BLaER1 (cell line): ENCODE data around the gene RAD18.

Experiments
- H3K27ac ChIP-seq: shearing (Covaris generic); formaldehyde crosslinking; 2 replicates; pipeline ENCODE4 v1.8.1; 2022
- H3K27me3 ChIP-seq: shearing (Covaris generic); formaldehyde crosslinking; 2 replicates; pipeline ENCODE4 v1.8.1; 2022
- H3K36me3 ChIP-seq: shearing (Covaris generic); formaldehyde crosslinking; 2 replicates; pipeline ENCODE4 v1.8.1; 2022
- H3K4me1 ChIP-seq: shearing (Covaris generic); formaldehyde crosslinking; 2 replicates; pipeline ENCODE4 v1.8.1; 2022
- H3K4me2 ChIP-seq: shearing (Covaris generic); formaldehyde crosslinking; 2 replicates; pipeline ENCODE4 v1.8.1; 2022
- H3K4me3 ChIP-seq: shearing (Covaris generic); formaldehyde crosslinking; 2 replicates; pipeline ENCODE4 v1.8.1; 2022
- H3K9ac ChIP-seq: shearing (Covaris generic); formaldehyde crosslinking; 2 replicates; pipeline ENCODE4 v1.8.1; 2022
- H3K9me3 ChIP-seq: shearing (Covaris generic); formaldehyde crosslinking; 2 replicates; pipeline ENCODE4 v1.8.1; 2022
- H4K20me1 ChIP-seq: shearing (Covaris generic); formaldehyde crosslinking; 2 replicates; pipeline ENCODE4 v1.8.1; 2022
- Cebpa-rat ChIP-seq: shearing (Covaris generic); IDR thresholded peaks from 2 replicates; pipeline ENCODE4 v1.8.1; 2022

The RAD18 gene

DNA sequence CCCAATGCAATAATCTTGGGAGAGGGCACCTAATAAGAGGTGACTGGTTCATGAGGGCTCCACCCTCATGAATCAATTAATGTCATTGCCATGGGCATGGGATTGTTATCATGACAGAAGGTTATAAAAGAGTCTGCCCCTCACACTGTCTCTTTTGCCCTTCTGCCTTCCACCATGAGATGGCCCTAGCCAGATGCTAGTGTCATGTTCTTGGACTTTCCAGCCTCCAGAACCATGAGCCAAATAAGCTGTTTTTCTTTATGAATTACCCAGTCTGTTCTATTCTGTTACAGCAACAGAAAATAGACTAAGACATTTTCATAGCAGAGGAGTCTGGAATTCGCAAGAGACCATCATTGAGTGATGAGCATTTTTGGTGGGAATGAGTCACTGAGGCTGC is 16.0 kb upstream of the RAD18 start:
- no peaks in the 10 kb centered on the region for H4K20me1 ChIP-seq
- H3K36me3 ChIP-seq = no peaks in the 10 kb centered on the region
- H3K4me3 ChIP-seq = no peak overlapping the region
- H3K4me1 ChIP-seq = peaks cover 13% of the 10 kb centered on the region; the same call in 1 of the 2 replicates
- no peaks in the 10 kb centered on the region for H3K27me3 ChIP-seq
- no peak overlapping the region for H3K27ac ChIP-seq
- H3K9me3 ChIP-seq = no peaks in the 10 kb centered on the region
- no peak overlapping the region for H3K4me2 ChIP-seq
- no peak overlapping the region for H3K9ac ChIP-seq
- no peak for TF ChIP-seq Cebpa-rat

DNA sequence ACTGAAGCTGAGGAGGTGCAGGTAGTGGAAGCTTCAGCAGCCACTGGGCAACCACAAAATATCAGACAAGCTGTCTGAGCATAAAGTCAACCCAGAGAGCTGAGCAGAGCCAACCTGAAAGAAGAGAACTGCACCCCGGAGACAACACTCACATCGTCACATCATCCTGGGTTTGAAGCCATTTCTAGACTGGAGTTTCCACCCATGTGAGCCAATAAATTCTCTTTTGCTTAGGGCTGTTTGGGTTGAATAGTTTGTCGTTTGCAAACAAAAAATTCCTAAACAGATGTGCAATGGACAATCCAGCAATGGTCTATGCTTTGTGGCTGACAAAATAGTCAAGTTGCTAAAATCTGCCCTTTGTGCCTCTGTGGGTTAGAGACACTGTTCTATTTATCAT is 15.3 kb upstream of the RAD18 start:
- Histone ChIP-seq H3K36me3 (no peaks in the 10 kb centered on the region), H3K27me3 (no peaks in the 10 kb centered on the region), H3K4me2 (no peak overlapping the region), H3K9ac (no peak overlapping the region), H3K4me3 (no peak overlapping the region), H3K4me1 (peaks cover 13% of the 10 kb centered on the region; the same call in 1 of the 2 replicates), H3K9me3 (no peaks in the 10 kb centered on the region), H4K20me1 (no peaks in the 10 kb centered on the region), H3K27ac (no peak overlapping the region)
- TF ChIP-seq Cebpa-rat = no peak

DNA sequence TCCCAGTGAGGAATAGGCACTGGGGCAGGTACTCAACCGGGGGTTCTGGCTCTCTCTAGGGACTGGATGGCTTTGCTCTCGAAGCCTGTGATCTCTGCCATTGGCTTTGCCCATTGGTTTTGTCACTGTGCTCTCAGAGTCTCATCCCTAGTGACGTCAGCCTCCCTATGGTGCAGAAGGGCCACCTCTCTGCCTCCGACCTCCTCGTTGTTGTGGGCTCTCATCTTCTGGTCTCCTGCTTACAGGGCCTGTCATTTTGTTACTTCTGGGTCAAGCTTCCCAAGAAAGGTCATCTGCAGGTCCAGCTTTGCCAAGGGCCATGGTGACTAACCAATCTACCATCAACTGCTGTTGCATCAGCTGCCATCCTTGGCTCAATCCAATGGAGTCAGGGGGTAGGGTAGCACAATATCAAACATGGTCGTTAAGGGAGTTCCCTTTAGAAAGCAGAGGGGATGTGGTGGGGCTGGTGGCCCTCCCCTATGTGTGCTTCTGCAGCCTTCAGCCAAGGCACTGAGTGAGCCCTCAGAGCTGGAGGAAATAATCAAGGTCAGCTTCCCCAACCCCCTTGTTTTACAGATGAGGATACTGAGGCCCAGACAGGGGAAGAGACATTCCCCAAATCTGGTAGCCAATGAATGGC is 13.4 kb upstream of the RAD18 start:
- Histone ChIP-seq H3K4me1 (peaks cover 9% of the 10 kb centered on the region; the same call in 1 of the 2 replicates), H3K9ac (no peak overlapping the region), H3K4me2 (no peak overlapping the region), H3K9me3 (no peaks in the 10 kb centered on the region), H3K27me3 (no peaks in the 10 kb centered on the region), H3K36me3 (no peaks in the 10 kb centered on the region), H4K20me1 (no peaks in the 10 kb centered on the region), H3K27ac (no peak overlapping the region), H3K4me3 (no peak overlapping the region)
- TF ChIP-seq Cebpa-rat = no peak

DNA sequence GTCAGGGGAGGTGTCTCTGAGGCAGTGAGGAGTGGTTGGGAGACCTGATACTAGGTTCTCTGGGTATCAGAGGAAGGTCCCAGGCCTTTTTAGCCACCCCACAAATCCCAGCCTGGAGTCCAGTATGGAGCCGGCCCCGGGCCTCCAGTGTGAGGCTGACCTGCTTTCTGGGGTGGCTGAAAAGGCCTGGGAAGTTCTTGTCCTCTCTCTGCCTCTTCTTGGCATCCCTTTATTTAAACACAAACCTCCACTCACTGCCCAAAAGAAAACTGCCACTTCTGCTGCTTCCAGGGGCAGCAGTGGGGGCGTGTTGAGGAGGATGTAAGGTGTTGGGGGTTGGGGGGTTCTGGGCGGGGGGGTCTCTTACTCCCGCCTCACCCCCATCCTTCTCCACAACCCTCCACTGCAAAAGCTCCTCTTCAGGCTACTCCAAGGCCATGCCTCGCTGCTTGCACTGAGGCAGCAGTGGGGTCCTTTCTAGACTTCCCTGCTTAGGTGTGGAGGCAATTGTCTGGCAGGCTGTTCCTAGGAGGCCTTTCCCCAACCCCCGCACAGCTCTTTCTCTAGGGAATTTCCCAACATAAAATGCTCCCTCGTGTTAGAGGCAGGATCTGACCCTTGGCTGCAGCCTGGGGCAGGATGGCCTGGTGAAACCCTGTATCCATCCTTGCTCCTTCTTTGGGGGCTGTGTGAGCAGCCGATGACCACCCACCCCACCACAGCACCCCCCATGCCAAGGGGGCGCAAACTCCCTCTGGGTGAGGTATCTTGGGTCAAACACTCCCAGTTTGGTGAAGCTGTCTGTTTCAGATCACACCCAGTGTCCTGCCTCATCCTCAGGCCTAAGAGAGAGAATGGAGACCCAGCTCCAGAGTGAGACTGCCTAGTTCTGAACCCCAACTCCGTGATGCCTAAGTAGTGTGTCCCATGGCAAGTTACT is 12.1 kb upstream of the RAD18 start:
- peaks cover 1% of the 10 kb centered on the region; the same call in 1 of the 2 replicates for H3K4me1 ChIP-seq
- H3K27ac ChIP-seq = no peak overlapping the region
- H3K36me3 ChIP-seq = no peaks in the 10 kb centered on the region
- H3K9ac ChIP-seq = no peak overlapping the region
- no peak overlapping the region for H3K4me2 ChIP-seq
- TF ChIP-seq Cebpa-rat = no peak
- no peak overlapping the region for H3K4me3 ChIP-seq
- no peaks in the 10 kb centered on the region for H3K9me3 ChIP-seq
- no peaks in the 10 kb centered on the region for H3K27me3 ChIP-seq
- no peaks in the 10 kb centered on the region for H4K20me1 ChIP-seq

DNA sequence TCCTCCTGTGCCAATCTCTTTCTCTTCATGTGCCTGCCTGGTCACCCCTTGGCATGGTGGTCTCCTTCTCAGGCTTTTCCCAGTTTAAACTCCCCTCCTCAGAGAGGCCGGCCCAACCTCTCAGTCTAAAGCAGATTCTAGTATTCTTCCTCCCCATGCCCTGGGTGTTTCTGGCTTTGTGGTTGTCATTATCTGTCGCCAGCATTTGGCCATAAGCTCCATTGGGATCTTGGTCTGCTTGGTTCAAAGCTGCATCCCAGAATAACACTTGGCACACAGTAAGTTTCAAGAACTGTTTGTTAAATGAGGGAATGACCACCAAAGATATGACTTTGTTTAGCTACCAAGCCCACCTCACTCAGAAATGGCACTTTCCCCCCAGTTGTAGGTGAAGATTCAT is 11.2 kb upstream of the RAD18 start:
- Histone ChIP-seq H3K4me2 (no peak overlapping the region), H3K9ac (no peak overlapping the region), H3K27me3 (no peaks in the 10 kb centered on the region), H3K4me3 (no peak overlapping the region), H3K36me3 (no peaks in the 10 kb centered on the region), H3K4me1 (no peaks in the 10 kb centered on the region), H3K9me3 (no peaks in the 10 kb centered on the region), H3K27ac (no peak overlapping the region), H4K20me1 (no peaks in the 10 kb centered on the region)
- no peak for TF ChIP-seq Cebpa-rat

DNA sequence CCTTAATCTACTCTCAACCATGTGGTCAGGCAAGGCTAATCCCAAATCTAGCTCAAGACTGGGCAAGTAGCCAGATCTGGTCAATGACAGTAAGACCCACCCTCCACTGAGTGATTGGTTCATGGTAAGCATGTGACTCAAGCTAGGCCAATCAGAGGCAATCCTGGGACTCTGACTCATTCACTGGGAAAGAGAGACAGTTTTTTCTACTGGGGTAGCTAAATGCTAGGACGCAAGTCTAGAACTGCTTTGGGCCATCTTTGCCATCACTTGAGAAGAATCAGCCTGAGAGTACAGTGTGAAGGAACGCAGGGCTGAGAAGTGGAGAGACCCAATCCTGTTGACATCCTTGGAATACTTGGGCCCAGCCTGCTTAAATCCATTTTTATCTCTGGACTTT is 9.4 kb upstream of the RAD18 start:
- no peaks in the 10 kb centered on the region for H3K27me3 ChIP-seq
- no peak overlapping the region for H3K9ac ChIP-seq
- no peak overlapping the region for H3K4me3 ChIP-seq
- H4K20me1 ChIP-seq = no peaks in the 10 kb centered on the region
- no peak for TF ChIP-seq Cebpa-rat
- H3K27ac ChIP-seq = no peak overlapping the region
- H3K9me3 ChIP-seq = no peaks in the 10 kb centered on the region
- no peaks in the 10 kb centered on the region for H3K36me3 ChIP-seq
- H3K4me2 ChIP-seq = no peak overlapping the region
- H3K4me1 ChIP-seq = no peaks in the 10 kb centered on the region

DNA sequence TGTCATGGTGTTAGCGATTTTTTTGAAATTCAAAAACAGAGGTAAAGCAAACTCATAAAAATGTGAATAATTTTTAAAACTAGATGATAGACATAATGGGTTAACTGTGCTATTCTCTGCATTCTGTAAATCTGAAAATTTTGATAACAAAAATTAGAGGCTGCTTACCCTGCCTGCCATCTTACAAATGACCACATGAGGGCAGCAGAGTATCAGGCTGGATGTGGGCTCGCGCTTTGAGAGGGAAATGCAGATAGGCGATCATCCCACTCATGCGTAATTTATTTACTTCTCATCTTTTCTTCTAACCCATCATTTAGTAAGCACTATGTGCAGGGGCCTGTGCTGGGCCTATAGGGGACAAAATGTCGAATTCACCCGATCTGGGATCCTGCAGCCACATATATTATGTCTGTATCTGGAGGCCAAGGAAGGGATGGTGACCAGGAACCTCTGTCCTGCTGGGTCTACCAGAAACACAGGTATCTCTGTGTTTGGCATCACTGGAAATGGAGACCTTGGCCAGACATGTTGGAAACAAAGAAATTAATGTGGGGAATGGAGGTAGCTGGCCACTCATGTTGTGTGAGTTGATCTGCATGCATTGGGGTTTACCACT is 7.8 kb upstream of the RAD18 start:
- Histone ChIP-seq H3K4me3 (no peak overlapping the region), H3K27ac (no peak overlapping the region), H3K9ac (no peak overlapping the region), H4K20me1 (no peaks in the 10 kb centered on the region), H3K4me1 (no peaks in the 10 kb centered on the region), H3K9me3 (no peaks in the 10 kb centered on the region), H3K4me2 (no peak overlapping the region), H3K36me3 (no peaks in the 10 kb centered on the region), H3K27me3 (no peaks in the 10 kb centered on the region)
- no peak for TF ChIP-seq Cebpa-rat

DNA sequence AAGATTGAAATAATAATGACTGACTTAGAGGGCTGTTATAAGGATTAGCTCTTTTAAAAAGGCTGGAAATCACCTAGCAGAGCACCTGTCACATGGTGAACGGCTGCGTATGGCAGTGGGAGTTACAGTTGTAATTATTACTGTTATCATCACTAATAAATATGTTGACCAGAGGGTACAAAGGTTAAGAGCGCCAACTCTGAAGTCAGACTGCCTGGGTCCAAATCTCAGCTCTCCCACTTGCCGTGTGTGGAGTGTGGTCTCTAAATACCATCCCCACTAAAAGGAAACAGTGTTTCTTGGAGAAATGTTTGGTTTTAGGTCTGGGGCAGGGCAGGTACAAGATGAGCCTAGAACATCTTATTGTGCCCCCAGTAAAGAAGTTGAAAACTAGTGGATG is 6.0 kb upstream of the RAD18 start:
- H4K20me1 ChIP-seq = no peaks in the 10 kb centered on the region
- H3K4me1 ChIP-seq = no peaks in the 10 kb centered on the region

DNA sequence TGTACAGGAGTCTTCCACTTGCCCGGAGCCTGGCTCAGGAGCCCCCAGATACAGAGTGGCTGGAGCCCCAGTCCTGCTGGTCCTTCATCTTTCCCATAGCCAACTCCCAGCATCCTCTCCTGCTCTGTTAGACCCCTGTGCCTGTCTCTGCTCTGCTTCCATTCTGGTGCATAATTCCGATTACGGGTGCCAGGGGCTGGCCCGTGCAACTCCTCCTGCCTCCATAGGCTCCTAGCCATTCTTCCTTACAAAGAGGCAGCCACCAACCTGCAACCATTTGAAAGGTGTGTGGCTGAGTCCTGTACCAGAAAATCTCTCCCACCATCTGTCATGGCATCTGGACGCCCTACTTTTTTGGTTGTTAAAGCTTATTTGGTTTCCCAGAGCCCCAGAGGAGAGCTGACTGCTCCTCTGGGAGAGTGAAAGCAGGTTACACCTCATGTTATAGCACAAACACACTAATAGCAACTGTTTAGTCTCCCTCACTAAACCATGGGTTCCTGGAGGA is 5.2 kb upstream of the RAD18 start:
- H3K4me2 ChIP-seq = no peak overlapping the region
- H3K27me3 ChIP-seq = no peaks in the 10 kb centered on the region
- peaks cover 6% of the 10 kb centered on the region for H3K4me1 ChIP-seq
- no peaks in the 10 kb centered on the region for H4K20me1 ChIP-seq
- no peaks in the 10 kb centered on the region for H3K9me3 ChIP-seq
- no peak overlapping the region for H3K27ac ChIP-seq
- TF ChIP-seq Cebpa-rat = no peak
- no peak overlapping the region for H3K9ac ChIP-seq
- H3K36me3 ChIP-seq = no peaks in the 10 kb centered on the region
- H3K4me3 ChIP-seq = no peak overlapping the region

More for the DNA sequence above, 6.0 kb upstream of the RAD18 start:
- H3K27me3 ChIP-seq = no peaks in the 10 kb centered on the region
- H3K4me2 ChIP-seq = no peak overlapping the region
- no peak overlapping the region for H3K9ac ChIP-seq
- H3K4me3 ChIP-seq = no peak overlapping the region
- no peaks in the 10 kb centered on the region for H3K9me3 ChIP-seq
- H3K36me3 ChIP-seq = no peaks in the 10 kb centered on the region
- H3K27ac ChIP-seq = no peak overlapping the region
- no peak for TF ChIP-seq Cebpa-rat

DNA sequence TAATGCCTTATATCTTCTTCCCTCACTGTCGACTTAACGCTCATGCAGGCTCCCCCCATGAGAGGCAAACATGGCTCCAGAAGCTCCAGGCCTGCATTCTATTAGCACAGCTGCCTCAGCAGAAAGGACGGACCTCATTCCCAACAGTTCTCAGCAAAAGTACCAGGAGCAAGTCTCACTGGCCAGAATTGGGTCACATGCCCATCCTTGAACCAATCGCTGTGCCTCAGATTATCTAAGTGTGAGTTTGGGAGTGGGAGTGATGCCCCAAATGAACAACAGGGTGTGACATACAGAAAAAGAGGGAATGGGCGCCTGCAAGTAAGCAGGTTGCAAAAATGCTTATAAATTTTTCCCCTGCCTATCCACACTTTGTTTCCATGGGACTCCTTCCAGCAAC is 4.3 kb upstream of the RAD18 start:
- Histone ChIP-seq H3K27ac (no peak overlapping the region), H4K20me1 (peaks cover 3% of the 10 kb centered on the region; the same call in 1 of the 2 replicates), H3K9ac (no peak overlapping the region), H3K36me3 (no peaks in the 10 kb centered on the region), H3K4me2 (no peak overlapping the region), H3K4me1 (peaks cover 7% of the 10 kb centered on the region), H3K9me3 (no peaks in the 10 kb centered on the region), H3K27me3 (no peaks in the 10 kb centered on the region), H3K4me3 (no peak overlapping the region)
- TF ChIP-seq Cebpa-rat = no peak
